ENCODE data around the gene PTRHD1.
A peak's percentile ranks its signal among the peaks of the same experiment; 100 is the strongest.

PTRHD1 gene

GRCh38 chr2:24828238-24828996 is 35.2 kb upstream of the PTRHD1 start:
- no peak for DNase-seq

GRCh38 chr2:24827321-24828237 is 34.4 kb upstream of the PTRHD1 start:
- peak; percentile 82 for DNase-seq

DNA sequence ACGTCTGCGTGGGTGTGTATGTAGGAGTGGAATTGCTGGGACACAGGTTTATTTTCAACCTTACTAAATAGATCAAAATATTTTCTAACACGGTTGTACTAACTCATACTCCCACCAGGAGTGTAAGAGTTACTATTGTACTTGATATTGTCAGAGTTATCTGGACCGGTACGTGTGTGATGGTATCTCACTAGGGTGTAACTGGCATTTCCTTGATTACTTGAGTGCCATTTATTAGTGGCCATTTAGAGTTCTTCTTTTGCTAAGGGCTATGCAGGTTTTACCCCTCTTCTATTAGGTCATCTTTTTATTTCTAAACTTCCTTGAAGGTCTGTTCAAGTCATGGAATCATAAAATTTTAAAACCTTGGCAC is 33.6 kb upstream of the PTRHD1 start:
- DNase-seq = no peak

DNA sequence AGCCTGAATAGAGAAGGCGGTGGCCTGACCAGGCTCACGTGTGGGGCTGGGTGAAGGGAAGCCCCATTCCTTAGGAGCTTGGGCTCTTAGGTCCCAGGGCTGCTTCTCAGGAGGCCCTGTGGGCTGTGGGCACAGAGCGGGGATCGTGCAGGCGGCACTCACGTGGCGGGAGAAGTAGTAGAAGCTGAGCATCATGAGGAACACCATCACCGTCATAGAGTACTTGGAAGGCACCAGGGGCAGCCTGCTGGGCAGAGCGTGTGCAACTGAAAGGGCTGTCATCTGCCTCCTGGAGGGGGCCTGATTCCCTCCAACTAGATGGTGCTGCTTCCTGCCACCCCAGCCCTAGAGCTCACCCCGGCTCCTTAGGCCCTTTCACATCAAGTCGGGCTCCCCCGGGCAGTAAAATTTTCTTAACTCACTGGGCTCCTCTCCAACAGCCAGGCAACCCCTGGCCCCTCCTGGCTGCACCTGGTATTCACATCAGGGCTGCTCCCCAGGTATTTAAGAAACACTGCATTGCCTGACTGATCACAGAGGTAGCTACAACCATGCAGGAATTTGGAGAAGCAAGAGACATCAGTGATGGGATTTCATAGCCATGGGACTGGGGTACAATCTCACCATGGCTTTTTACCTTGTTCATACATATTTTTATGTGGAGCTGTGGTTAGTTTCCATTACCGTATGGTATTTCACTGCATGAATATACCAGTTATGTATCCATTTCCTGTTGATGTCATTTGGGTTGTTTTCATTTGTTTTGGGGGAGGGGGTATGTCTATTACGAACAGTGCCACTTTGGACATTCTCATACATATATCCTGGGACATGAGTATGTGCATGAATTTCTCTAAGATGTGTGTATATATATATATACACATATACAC is 32.9 kb upstream of the PTRHD1 start:
- DNase-seq = peak; percentile 29

- DNase-seq = peak; percentile 39
Observed at GRCh38 chr2:24824966-24825882, 32.0 kb upstream of the PTRHD1 start.

DNA sequence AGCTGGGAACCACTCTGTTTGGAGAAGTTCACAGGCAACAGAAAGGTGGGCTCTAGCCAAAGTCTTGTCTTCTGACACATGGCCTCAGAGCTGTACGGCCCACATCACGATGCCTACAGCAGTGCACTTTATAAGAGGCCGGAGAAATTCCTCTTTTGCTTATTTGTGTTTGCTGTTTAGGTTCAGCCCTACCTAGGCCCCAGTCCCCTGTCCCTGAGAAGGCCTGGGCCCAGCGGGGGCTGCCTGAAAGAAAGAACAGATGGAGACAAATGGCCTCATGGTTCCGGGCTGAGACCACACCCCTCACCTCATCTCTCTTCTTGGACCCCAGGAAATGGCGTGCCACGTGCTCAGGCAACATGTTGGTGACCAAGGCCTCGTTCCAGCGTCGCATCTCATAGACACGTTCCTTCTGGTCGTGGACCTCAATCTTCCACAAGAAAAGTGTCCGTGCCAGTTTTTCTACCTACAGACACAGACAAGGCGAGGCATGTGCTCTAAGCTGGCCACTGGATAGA is 30.9 kb upstream of the PTRHD1 start:
- DNase-seq = no peak

DNA sequence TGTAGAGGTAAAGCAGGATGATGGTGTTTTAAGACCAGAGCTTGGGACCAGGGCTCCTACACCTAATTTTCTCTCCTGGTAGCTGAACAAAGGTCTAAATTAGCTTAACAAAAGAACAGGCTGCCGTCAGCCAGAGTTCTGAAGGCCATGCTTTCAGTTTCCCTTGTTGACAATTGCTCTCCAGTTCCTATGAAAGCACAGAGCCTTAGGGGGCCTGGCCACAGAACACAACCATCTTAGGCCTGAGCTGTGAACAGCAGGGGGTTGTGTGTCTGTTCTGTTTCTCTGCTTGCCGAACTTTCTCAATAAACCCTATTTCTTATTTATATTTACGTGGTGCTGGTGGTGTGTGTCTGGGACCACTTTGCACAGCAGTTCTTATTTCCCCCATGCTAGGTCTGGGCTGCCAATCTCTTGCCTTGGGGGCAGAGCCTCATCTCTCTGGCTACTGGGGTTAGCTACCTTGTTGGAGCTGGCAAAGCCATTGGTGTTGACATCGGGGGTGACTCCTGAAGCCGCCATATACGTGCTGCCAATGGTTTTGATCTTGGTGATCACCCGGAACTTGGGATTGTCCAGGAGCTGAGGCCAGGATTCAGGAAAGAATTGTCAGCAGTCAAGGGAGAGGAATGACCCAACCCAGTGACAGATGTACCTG is 29.0 kb upstream of the PTRHD1 start:
- no peak for DNase-seq

- no peak for DNase-seq
Observed at GRCh38 chr2:24821433-24821891, 28.3 kb upstream of the PTRHD1 start.

DNA sequence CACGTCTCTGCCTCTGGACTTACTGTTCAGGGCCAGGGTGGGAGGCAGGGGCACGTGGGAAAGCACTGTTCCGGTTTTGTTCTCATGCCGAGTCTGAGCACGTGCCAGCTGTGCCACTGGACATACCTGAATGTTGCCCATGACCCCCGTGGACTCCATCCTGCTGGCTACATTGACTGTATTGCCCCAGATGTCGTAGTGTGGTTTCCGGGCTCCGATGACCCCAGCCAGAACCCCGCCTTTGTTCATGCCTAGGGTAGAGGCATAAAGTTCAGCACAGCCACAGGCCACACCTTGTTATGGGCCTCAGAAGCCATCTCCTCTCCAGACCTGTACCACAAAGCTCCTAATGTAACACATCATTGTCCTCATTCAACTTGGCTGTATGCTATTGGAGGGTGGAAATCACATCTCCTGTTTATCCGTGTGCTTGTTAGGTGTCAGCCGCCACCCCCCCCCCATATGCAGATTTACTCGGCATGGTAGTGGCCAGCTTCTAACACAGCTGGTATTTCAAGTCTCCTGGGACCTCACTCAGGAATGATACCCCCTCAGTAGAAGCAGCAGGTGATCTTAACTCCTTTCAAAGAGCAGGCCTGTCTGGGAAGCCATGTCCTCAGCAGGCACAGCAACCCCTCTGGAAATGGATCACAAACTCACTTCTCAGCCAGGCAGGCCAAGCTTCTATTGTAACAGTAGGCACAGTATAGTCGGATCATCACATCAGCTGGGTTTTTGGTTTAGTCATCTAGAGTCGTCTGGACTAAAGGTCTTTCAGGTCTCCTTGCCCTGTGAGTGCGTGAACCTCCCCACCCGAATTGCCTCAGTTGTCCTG is 27.6 kb upstream of the PTRHD1 start:
- DNase-seq = no peak

DNA sequence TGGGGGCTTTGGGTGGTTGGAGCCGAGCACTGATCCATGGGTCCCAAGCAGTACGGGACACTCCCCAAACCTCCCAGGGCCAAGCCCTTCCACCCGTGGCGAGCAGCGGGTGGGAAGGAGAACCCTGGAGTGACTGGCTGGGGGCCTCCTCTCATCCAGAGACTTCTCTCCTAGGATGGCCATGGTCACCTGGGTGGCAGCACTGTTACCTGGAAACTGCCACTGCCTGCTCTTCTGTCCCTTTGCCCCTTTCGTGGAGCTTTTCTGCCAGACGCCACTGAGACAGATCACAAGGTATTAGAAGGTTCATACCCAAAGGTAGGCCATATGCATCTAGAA is 27.0 kb upstream of the PTRHD1 start:
- no peak for DNase-seq

GRCh38 chr2:24819442-24820174 is 26.4 kb upstream of the PTRHD1 start:
- no peak for DNase-seq

DNA sequence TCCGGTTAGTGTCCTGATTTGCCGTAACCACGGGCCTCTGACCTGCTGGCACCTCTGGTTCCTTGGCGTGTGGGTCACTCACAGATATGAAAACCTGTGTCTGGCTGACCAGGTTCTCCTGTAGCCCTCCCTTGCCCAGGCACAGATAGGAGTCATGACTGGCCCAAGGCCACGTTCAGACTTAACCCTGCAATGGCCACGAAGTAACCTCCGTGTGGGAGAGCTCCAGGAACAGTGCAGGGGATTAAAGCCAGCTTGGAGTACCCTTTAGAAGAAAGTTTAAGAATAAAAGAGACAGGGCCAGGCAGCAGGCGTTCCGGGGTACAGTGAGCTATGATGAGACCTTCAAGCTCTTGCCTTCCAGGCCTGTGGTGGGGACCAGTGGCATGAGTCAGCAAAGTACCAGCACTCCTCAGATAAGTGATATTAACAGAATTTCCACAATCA is 25.6 kb upstream of the PTRHD1 start:
- no peak for DNase-seq

GRCh38 chr2:24816884-24817283 is 23.7 kb upstream of the PTRHD1 start:
- no peak for DNase-seq

- no peak for DNase-seq
Observed at GRCh38 chr2:24816404-24816803, 23.2 kb upstream of the PTRHD1 start.

- DNase-seq = no peak
Observed at GRCh38 chr2:24815171-24815570, 22.0 kb upstream of the PTRHD1 start.

DNA sequence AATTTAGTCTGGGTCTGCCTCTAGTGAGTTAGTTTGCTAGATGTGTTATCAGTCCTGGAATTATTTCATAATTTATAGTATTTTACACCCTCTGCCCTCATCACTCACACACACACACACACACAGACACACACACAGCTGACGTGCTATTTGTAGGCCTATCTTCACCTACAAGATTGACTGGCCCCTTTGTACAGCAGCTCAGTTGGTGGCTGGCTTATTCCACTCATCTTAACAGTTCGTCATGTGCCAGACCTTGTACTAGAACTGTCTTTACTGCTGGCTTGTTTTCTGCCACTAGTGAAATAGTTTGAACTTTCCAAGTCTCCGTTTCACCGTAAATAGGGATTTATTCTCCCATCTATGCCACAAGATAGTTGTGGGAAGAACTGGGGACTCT is 21.3 kb upstream of the PTRHD1 start:
- DNase-seq = no peak

DNA sequence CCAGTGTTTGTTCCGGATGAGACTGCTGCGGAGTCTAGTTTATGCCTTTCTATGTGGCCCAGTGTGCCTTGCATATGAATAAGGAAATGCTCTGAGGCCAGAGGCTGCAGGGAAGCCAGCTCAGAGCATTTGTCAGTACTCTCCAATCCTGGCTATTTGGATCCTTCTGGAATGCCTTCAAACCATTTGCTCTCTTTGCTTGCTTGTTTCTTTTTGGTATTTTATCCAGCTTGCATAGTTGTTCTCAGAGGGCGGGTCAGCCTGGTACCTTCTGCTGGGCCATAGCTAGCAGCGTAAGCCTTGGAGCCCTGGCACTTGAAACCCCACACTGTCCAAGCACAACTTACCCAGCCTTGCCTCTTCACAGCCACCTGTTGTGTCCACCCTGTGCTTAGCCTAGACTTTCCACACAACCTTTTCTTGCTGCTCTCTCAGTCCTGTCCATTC is 20.5 kb upstream of the PTRHD1 start:
- no peak for DNase-seq

DNA sequence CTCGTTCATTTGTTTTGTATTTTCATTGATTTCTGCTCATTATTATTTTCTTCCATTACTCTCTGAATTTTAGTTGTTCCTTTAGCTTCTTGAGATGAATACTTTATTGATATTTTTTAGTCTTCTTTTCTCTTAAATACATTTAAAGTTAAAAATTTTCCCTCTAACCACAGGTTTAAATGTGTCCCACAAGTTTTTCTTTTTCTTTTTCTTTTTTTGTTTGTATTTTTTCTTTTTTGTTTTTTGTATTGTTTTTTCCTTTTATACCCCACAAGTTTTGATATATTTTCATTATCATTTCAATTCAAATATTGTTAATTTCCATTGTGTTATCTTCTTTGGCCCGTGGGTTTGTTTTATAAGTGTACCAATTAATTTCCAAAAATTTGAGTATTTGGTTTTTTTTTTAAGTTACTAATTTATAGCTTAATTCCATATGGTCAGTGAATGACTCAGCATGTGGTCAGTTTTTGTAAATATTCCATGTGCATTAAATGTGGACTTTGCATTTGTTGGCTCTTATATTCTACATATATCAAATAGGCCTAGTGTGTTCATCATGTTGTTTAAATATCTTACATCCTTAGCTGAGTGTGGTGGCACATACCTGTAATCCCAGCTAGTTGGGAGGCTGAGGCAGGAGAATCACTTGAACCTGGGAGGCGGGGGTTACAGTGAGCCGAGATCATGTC is 16.3 kb upstream of the PTRHD1 start:
- DNase-seq = no peak

GRCh38 chr2:24806661-24807036 is 13.5 kb upstream of the PTRHD1 start:
- no peak for DNase-seq
